Caki2 (cell line): ENCODE results near the gene KRTAP20-3. TPM values are rescaled to one million over a fixed set of nuclear protein-coding genes. Genes with fewer than 3 reads are reported as not detected.

Experiments
- DNase-seq: peaks from one replicate; pipeline ENCODE4 v3.0.0-alpha.2; 2015; ENCODE audit warnings: low read depth
- in situ Hi-C: cut with HindIII; loops from 2 replicates; pipeline ENCODE4 v1.10.0; 2016; ENCODE audit warnings: low sequenced_read_pairs, low pct_unique_long_range_greater_than_20kb, mixed read lengths
- total RNA-seq: library from RNA; depleted of rRNA; stranded (reverse); fragments of >200 nt; shearing (Covaris generic); gene quantifications from 2 replicates; pipeline ENCODE4 v1.2.3, GENCODE V29; 2014; ENCODE audit warnings: low replicate concordance; rRNA removed

The KRTAP20-3 gene
- total RNA-seq = not detected in 2 replicates

DNA sequence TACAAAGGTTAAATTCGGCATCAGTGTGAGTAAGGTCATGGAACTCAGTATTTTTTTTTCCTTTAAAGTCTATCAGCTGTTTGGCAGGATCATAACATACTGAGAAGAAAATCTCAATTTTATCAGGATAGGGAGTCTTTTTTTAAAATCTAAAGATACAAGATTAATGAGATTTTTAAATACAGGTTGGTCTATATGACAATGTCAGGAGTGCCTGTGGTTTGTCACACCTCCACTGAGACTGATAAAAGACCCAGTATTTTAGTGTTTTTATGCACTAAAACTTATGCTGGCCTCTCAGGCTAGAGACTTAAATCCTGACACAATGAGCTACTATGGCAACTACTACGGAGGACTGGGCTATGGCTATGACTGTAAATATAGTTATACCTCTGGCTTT lies at the start of gene KRTAP20-3:
Gene KRTAP20-3, plus strand, starts transcription at position 301 of the 400 bp plus-strand sequence.
- no peak for DNase-seq
- in situ Hi-C loops = no loop called here

GRCh38 chr21:30598802-30599201 lies 43.9 kb upstream of the KRTAP20-3 start, which contains the start of gene KRTAP6-2:
TSS of gene KRTAP6-2 (minus strand) at chr21:30598902. CDS start at chr21:30598874, 28 bp downstream.
- in situ Hi-C loops = no loop called here
- DNase-seq = no peak

DNA sequence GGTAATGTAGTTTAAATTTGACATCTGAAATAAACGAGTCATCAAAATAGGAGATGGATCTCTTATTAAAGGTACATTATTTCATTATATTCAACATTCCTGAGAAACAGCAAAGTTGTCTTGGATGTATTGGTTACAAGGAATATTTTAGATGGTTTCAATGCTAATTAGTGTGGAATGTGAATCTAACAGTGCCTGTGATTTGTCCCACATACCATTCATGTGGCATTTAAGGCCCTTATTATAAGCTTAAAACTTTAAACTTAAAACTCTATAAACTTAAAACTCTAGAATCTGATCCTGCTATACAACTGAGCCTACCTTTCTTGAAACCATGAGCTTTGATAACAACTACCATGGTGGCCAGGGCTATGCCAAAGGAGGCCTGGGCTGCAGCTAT lies 41.9 kb upstream of the KRTAP20-3 start, which contains the start of gene KRTAP22-1:
Gene KRTAP22-1, plus strand, starts transcription at position 301 of the 400 bp plus-strand sequence.
- DNase-seq = no peak

GRCh38 chr21:30605968-30606367 lies 36.7 kb upstream of the KRTAP20-3 start:
- no peak for DNase-seq
- in situ Hi-C loops = no loop called here

More for the DNA sequence above, 41.9 kb upstream of the KRTAP20-3 start, which contains the start of gene KRTAP22-1:
- in situ Hi-C loops = no loop called here

DNA sequence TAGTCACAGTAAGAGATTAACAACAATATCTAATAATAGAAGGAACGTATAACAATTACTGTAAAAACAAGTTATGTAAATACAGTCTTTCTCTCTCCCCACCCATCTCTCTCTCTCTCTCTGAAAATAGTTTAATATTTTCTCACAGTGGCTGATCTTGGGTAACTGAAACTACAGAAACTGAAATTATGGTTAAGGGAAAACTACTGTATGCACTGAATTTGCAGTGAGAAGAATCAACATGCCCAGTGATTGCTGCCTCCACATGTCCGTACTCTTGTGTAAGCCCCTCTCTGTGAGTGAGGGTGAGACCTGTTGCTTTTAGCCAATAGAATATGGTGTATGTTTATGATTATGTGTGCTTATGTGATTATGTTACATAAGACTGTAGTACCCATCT lies 30.5 kb upstream of the KRTAP20-3 start:
- DNase-seq = no peak
- in situ Hi-C loops = no loop called here

GRCh38 chr21:30613836-30614235 lies 28.8 kb upstream of the KRTAP20-3 start, which contains the start of gene KRTAP6-1:
TSS of gene KRTAP6-1 (minus strand) at chr21:30613930. CDS start at chr21:30613904, 26 bp downstream.
- no peak for DNase-seq
- in situ Hi-C loops = no loop called here

- DNase-seq = no peak
- in situ Hi-C loops = no loop called here
Observed at GRCh38 chr21:30615199-30615598, 27.5 kb upstream of the KRTAP20-3 start.

DNA sequence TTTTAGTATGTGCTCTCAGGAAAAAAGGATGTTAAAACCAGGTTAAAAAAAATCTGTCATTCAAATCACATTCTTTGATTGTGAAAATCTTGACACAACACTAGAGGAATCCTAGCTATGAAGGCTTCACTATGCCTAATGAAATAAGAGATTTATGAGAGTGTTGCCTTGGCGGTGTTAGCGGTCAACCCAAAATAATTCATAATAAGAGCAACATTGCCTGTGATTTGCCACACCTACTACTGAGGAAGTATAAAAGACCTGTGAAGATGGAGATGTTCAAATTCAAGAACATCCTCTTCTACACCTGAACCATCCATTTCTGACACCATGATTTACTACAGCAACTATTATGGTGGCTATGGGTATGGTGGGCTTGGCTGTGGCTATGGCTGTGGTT lies 26.5 kb upstream of the KRTAP20-3 start, which contains the start of gene KRTAP20-1:
Gene KRTAP20-1, plus strand, starts transcription at position 301 of the 400 bp plus-strand sequence. Its CDS starts 30 bp downstream, at position 331.
- in situ Hi-C loops = no loop called here
- no peak for DNase-seq

- in situ Hi-C loops = no loop called here
- DNase-seq = no peak
Observed at GRCh38 chr21:30620080-30620479, 22.6 kb upstream of the KRTAP20-3 start.

DNA sequence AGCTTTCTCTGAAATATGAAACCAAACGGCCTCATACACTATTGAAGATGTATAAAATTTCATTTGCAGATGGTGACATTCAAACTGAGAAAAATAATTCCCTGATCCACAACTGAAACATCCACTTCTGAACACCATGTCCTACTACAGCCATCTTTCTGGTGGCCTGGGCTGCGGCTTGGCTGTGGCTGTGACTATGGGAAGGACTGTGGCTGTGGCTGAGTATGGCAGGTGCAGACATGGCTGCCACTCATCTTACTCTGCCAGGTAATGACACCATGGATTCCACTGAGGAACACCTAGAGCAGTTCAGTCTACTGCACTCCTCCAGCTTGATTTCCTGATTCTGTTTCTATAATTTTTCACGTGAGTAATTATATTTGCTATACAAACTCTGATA lies 22.1 kb upstream of the KRTAP20-3 start, which contains the start of gene KRTAP20-4:
Gene KRTAP20-4, plus strand, starts transcription at position 106 of the 400 bp plus-strand sequence.
- in situ Hi-C loops = no loop called here
- DNase-seq = no peak

- in situ Hi-C loops = no loop called here
Observed at GRCh38 chr21:30623362-30623761, 19.3 kb upstream of the KRTAP20-3 start.

GRCh38 chr21:30625449-30626165 lies 17.1 kb upstream of the KRTAP20-3 start:
- in situ Hi-C loops = no loop called here
- no peak for DNase-seq

More at GRCh38 chr21:30623362-30623761, 19.3 kb upstream of the KRTAP20-3 start:
- no peak for DNase-seq

DNA sequence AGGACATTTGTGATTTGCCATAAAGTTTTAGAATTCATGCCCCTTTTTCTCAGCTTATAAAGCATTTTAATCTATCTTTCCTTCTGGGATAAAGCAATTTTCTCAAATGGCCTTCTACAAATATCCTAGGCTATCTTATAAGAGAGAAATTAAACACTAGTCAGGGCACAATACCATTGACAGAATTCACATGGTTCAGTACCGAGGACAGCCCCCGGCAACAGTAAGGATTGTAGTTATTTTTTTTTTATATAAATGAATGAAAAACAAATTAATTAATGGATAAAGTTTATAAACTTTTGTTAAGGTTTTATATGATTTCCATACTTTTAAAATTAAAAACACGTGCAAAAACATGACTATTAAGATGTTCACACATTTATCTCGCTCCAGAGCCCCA lies 14.6 kb upstream of the KRTAP20-3 start:
- DNase-seq = no peak
- in situ Hi-C loops = no loop called here

- in situ Hi-C loops = no loop called here
- no peak for DNase-seq
Observed at GRCh38 chr21:30629200-30629599, 13.5 kb upstream of the KRTAP20-3 start.

DNA sequence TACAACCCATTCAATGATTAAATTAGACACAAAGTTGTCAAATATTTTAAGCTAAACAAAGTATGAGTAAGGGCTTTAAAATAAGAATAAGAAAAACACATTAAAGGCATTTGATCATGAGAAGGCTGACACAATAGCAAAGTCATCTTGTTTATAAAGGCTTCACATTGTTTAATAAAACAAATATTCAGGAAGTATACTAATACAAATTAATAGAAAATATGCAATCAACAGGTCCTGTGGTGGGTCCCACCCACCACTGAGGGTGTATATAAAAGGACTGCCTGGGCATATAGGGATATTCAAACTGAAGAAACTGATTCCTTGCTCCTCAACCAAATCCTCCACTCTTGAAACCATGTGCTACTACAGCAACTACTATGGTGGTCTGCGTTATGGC lies 7.8 kb upstream of the KRTAP20-3 start, which contains the start of gene KRTAP20-2:
Gene KRTAP20-2, plus strand, starts transcription at position 301 of the 400 bp plus-strand sequence. Its CDS starts 58 bp downstream, at position 359.
- in situ Hi-C loops = no loop called here

DNA sequence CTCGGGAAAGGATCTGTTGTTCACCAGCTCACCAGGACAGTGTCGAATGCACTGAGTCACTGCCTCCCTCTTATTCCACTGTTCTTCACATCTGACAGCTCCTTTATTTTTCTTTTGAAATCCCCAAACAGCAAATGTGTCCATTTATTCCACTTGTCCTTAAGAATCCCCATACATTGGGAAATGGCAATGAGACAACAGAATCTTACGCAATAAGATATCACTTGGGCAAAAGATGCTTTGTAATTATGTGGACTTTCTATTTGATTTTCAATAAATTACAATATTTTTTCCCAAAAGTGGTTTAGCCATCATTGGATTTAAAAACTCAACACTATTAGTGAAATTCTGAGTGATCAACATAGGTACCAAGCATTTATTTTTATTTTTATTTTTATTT lies 4.0 kb upstream of the KRTAP20-3 start:
- DNase-seq = no peak
- in situ Hi-C loops = no loop called here

More for the DNA sequence above, 7.8 kb upstream of the KRTAP20-3 start, which contains the start of gene KRTAP20-2:
- no peak for DNase-seq

- in situ Hi-C loops = no loop called here
- DNase-seq = no peak
Observed at GRCh38 chr21:30646904-30647414, 4.3 kb downstream of the KRTAP20-3 start.

DNA sequence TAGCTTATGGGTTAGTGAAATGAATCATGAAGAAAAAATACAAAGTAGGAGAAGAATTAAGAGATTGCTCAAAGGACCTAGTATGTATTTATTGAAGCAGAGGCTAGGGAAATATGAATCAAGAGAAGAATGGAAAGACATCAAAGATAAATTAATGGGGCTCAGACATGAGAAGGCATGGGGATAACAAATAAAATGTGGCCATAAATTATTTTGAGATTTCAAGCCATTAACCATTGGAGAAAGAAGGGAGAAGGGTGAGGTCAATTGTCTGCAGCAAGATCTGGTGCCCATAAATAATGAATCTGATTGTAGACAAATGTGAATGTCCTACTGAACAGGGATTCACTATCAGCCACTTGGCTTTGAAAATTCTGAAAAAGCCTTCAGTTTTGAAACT lies 10.2 kb downstream of the KRTAP20-3 start:
- in situ Hi-C loops = no loop called here
- no peak for DNase-seq

DNA sequence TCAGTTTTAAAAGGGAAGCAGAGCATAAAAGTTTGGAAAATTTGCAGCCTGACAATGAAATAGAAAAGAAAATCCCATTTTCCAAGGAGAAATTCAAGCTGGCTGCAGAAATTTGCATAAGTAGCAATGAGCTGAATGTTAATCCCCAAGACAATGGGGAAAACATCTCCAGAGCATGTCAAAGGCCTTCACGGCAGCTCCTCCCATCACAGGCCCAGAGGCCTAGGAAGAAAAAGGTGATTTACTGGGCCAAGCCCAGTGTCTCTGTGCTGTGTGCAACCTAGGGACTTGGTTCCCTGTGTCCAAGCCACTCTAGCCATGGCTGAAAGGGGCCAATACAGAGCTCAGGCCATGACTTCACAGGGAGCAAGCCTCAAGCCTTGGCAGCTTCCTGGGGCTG lies 26.1 kb downstream of the KRTAP20-3 start:
- DNase-seq = no peak
- in situ Hi-C loops = no loop called here
